ENCODE results near the gene TBC1D22A.

GRCh38 chr22:47124451-47124881 lies 362.0 kb downstream of the TBC1D22A start:
- TF ChIP-seq EP300 (IDR thresholded peaks at IDR 0.05) (no peak), CTCF (IDR thresholded peaks at IDR 0.05) (no peak), POLR2A (IDR thresholded peaks at IDR 0.05) (no peak), POLR2AphosphoS5 (IDR thresholded peaks at IDR 0.05) (no peak)

Measured in gastroesophageal sphincter (tissue), 3 donors.